ENCODE measurements around the gene PIERCE2. TPM values are rescaled to one million over a fixed set of nuclear protein-coding genes. Genes with fewer than 3 reads are reported as not detected.

PIERCE2 gene
- total and polyA plus RNA-seq, 2 of the 13 experiments (the other 11 are each of a cell fraction or from before 2014, with no cell fraction given) = 0.09 TPM; not detected in 1

DNA sequence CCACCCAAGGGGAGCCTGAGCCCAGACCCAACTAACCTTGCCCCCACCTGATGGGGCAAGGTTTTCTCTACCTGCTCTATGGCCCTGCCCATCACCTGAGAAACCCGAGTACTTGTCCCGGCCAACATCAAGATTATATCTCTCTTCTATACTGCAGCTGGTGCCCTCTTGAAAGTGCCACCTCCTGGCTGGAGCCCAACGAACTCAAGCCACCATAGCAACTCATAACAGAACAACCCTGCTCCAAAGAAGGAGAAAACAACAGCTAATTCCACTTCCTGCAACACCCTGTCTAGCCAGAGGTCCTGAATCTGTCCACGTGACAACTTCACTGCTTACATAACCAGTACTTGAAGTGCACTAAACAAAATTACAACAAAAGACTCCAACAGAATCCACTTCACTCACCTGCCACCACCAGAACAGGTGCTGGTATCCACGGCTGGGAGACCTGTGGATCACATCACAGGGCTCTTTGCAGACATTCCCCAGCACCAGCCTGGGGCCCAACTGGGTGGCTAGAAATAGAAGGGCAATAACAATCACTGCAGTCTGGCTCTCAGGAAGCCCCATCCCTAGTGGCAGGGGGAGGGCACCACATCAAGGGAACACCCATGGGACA, 49.2 kb downstream of the PIERCE2 start:
- DNase-seq (ENCODE audit: low spot score) (no peak), ATAC-seq (no peak)

DNA sequence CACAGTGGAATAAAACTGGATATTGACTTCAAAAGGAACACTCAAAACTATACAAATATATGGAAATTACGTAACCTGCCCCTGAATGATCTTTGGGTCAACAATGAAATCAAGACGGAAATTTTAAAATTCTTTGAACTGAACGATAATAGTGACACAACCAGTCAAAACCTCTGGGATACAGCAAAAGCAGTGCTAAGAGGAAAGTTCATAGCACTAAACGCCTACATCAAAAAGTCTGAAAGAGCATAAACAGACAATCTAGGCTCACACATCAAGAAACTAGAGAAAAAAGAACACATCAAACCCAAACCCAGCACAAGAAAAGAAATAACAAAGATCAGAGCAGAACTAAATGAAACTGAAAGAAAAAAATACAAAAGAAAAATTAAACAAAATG, 53.2 kb downstream of the PIERCE2 start:
- Histone ChIP-seq H3K79me2 (ENCODE audit: insufficient read depth, low read length) (no peaks in the 10 kb centered on the region), H3K4me3 (replicated peaks in 1 of 3; ENCODE audit: insufficient read depth in 1 of 3, low read depth in 2 of 3, low read length in 3 of 3) (no peak overlapping the region), H2AFZ (ENCODE audit: low read length) (no peak overlapping the region), H4K20me1 (ENCODE audit: insufficient read depth, low read length) (no peaks in the 10 kb centered on the region), H3K9me3 (ENCODE audit: low read length) (no peaks in the 10 kb centered on the region), H3K4me1 (ENCODE audit: insufficient read depth, low read length) (no peaks in the 10 kb centered on the region), H3K9ac (ENCODE audit: insufficient read depth, low read depth, low read length) (no peak overlapping the region), H3K36me3 (replicated peaks in 1 of 2; ENCODE audit: control insufficient read depth in 1 of 2, insufficient read depth in 2 of 2, low read length in 2 of 2) (no peaks in the 10 kb centered on the region), H3K4me2 (ENCODE audit: low read depth, low read length) (no peak overlapping the region), H3K27me3 (ENCODE audit: control insufficient read depth in 1 of 2, insufficient read depth in 2 of 2, low read length in 2 of 2) (no peaks in the 10 kb centered on the region), H3K27ac (ENCODE audit: extremely low read length, insufficient read depth, low read length) (no peak overlapping the region)
- TF ChIP-seq SPEN (CRISPR knock-in tag; IDR thresholded peaks at IDR 0.05; ENCODE audit: low read depth) = no peak
- no peak for TF ChIP-seq NCOA5 (CRISPR knock-in tag; IDR thresholded peaks at IDR 0.05)
- TF ChIP-seq ZKSCAN1 (IDR thresholded peaks at IDR 0.05; ENCODE audit: low read length) = no peak
- TF ChIP-seq SIX4 (CRISPR knock-in tag; IDR thresholded peaks at IDR 0.05) = no peak
- no peak for TF ChIP-seq MEF2D (CRISPR knock-in tag; IDR thresholded peaks at IDR 0.05)
- no peak for TF ChIP-seq ZNF605 (CRISPR knock-in tag; IDR thresholded peaks at IDR 0.05)
- peak; percentile 99 for TF ChIP-seq ZFP90 (CRISPR knock-in tag; IDR thresholded peaks at IDR 0.05; ENCODE audit: borderline replicate concordance)
- ChIA-PET POLR2A (no interaction called here), CTCF (ENCODE audit: low intra/inter-chr PET ratio, low total read pairs) (no interaction called here)
- ATAC-seq = no peak
- peak; percentile 6 for DNase-seq (ENCODE audit: low spot score)
- 20% methylated on average over 4 of the region's 4 CpGs for WGBS (ENCODE audit: low lambda C conversion rate)
- intact Hi-C loops (cut with micrococcal nuclease; ENCODE audit: unreplicated experiment) = no loop called here
- BruUV-seq (replicated peaks) = no TSS peak
- no peak for FAIRE-seq
- in situ Hi-C loops (cut with HindIII; ENCODE audit: extremely low pct_ligation_motif_present, low pct_unique_long_range_greater_than_20kb) = no loop called here

More for the DNA sequence above, 49.2 kb downstream of the PIERCE2 start:
- 46% methylated on average over 5 of the region's 5 CpGs for WGBS (ENCODE audit: low lambda C conversion rate)
- no peaks in the 10 kb centered on the region for H3K79me2 ChIP-seq (ENCODE audit: insufficient read depth, low read length)
- H3K27ac ChIP-seq (ENCODE audit: extremely low read length, insufficient read depth, low read length) = no peak overlapping the region
- H3K9me3 ChIP-seq (ENCODE audit: low read length) = no peaks in the 10 kb centered on the region
- in situ Hi-C loops (cut with HindIII; ENCODE audit: extremely low pct_ligation_motif_present, low pct_unique_long_range_greater_than_20kb) = no loop called here
- H3K9ac ChIP-seq (ENCODE audit: insufficient read depth, low read depth, low read length) = no peak overlapping the region
- no TSS peak for BruUV-seq (replicated peaks)
- no peak for TF ChIP-seq NFE2L1 (CRISPR knock-in tag; IDR thresholded peaks at IDR 0.05; ENCODE audit: borderline replicate concordance)
- TF ChIP-seq KLF12 (CRISPR knock-in tag; IDR thresholded peaks at IDR 0.05; ENCODE audit: borderline replicate concordance) = no peak
- TF ChIP-seq DPF2 (CRISPR knock-in tag; IDR thresholded peaks at IDR 0.05; ENCODE audit: borderline replicate concordance, low read depth) = no peak
- TF ChIP-seq, protein P1, sequence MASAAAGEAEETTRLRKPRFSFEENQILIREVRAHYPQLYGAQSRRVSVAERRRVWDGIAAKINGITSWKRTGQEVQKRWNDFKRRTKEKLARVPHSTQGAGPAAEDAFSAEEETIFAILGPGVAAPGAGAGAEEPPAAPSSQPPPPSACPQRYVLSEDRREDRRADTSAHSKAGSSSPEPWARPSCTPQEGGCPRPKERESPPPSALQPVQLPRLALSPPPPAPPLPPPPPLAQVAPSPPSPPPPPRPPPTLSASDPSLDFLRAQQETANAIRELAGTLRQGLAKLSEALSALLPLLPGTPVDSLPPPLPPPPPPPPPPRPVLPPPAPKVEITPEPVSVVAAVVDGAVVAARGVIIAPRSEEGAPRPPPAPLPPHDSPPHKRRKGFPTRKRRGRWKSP (CRISPR knock-in tag; IDR thresholded peaks at IDR 0.05) = no peak
- no peak for TF ChIP-seq ZNF607 (CRISPR knock-in tag; IDR thresholded peaks at IDR 0.05; ENCODE audit: borderline replicate concordance)
- no peak for TF ChIP-seq ZNF790 (CRISPR knock-in tag; IDR thresholded peaks at IDR 0.05; ENCODE audit: borderline replicate concordance)
- TF ChIP-seq NR3C1 (CRISPR knock-in tag; IDR thresholded peaks at IDR 0.05) = no peak
- ChIA-PET CTCF (ENCODE audit: low intra/inter-chr PET ratio, low total read pairs) (no interaction called here), POLR2A (no interaction called here)
- no peaks in the 10 kb centered on the region for H4K20me1 ChIP-seq (ENCODE audit: insufficient read depth, low read length)
- FAIRE-seq = no peak
- no peaks in the 10 kb centered on the region for H3K27me3 ChIP-seq (ENCODE audit: control insufficient read depth in 1 of 2, insufficient read depth in 2 of 2, low read length in 2 of 2)
- no peaks in the 10 kb centered on the region for H3K36me3 ChIP-seq (replicated peaks in 1 of 2; ENCODE audit: control insufficient read depth in 1 of 2, insufficient read depth in 2 of 2, low read length in 2 of 2)
- no peaks in the 10 kb centered on the region for H3K4me1 ChIP-seq (ENCODE audit: insufficient read depth, low read length)
- intact Hi-C loops (cut with micrococcal nuclease; ENCODE audit: unreplicated experiment) = no loop called here
- no peak overlapping the region for H3K4me3 ChIP-seq (replicated peaks in 1 of 3; ENCODE audit: insufficient read depth in 1 of 3, low read depth in 2 of 3, low read length in 3 of 3)
- no peak overlapping the region for H2AFZ ChIP-seq (ENCODE audit: low read length)
- no peak overlapping the region for H3K4me2 ChIP-seq (ENCODE audit: low read depth, low read length)

Measured in HepG2 (cell line).